H1 (cell line): ENCODE measurements around the gene SMARCC1.

Experiments
- CREB1 ChIP-seq: IDR thresholded peaks from 2 replicates; pipeline ENCODE4 v1.6.1; 2012; ENCODE audit warnings: inconsistent platforms
- CTCF ChIP-seq, 3 experiments: IDR thresholded peaks; 1 replicate in 2 of 3; 2 replicates in 1 of 3; pipeline versions ENCODE4 v1.5.1 to v1.6.1; 2011; ENCODE audit warnings: low read length in 3 of 3, mild to moderate bottlenecking in 3 of 3, inconsistent platforms in 2 of 3, low read depth in 1 of 3, moderate library complexity in 1 of 3; ENCODE audit not compliant: insufficient read depth in 1 of 3; ENCODE audit errors: control extremely low read depth in 1 of 3
- E2F6 ChIP-seq: IDR thresholded peaks from 2 replicates; pipeline ENCODE4 v1.6.1; 2012; ENCODE audit warnings: inconsistent platforms
- HDAC2 ChIP-seq, 2 experiments: fragments of 300-600 bp in 1 of 2; sonication (generic) in 1 of 2; IDR thresholded peaks; 2 replicates each; pipeline ENCODE4 v1.6.1; 2011 to 2012; ENCODE audit warnings: low read depth in 2 of 2, low read length in 2 of 2, mild to moderate bottlenecking in 2 of 2, moderate library complexity in 2 of 2, borderline replicate concordance in 1 of 2, inconsistent platforms in 1 of 2
- JUND ChIP-seq: IDR thresholded peaks from 2 replicates; pipeline ENCODE4 v1.6.1; 2011; ENCODE audit warnings: mild to moderate bottlenecking, improper control_type of control experiment, low read length
- POLR2A ChIP-seq, 2 experiments: IDR thresholded peaks; 1 replicate in 1 of 2; 2 replicates in 1 of 2; pipeline ENCODE4 v1.6.1; 2011; ENCODE audit warnings: low read depth in 2 of 2, low read length in 2 of 2, mild to moderate bottlenecking in 2 of 2; ENCODE audit errors: control extremely low read depth in 1 of 2
- RBBP5 ChIP-seq: IDR thresholded peaks from 2 replicates; pipeline ENCODE4 v1.7.1; 2012; ENCODE audit warnings: low read depth, mild to moderate bottlenecking, inconsistent platforms, low read length, moderate library complexity, borderline replicate concordance
- SIN3A ChIP-seq, 2 experiments: IDR thresholded peaks in 1 of 2; conservative IDR thresholded peaks in 1 of 2; 2 replicates each; pipeline ENCODE4 v1.6.1; 2011 to 2012; ENCODE audit warnings: low read length in 2 of 2, improper control_type of control experiment in 1 of 2, low read depth in 1 of 2, mild to moderate bottlenecking in 1 of 2
- TEAD4 ChIP-seq: IDR thresholded peaks from 2 replicates; pipeline ENCODE4 v1.6.1; 2012; ENCODE audit warnings: low read depth, low read length, inconsistent platforms, mixed read lengths

GRCh38 chr3:47799733-47800132 lies 18.0 kb upstream of the SMARCC1 start:
- no peak for TF ChIP-seq SIN3A (conservative IDR thresholded peaks at IDR 0.05 in 1 of 2, IDR thresholded peaks at IDR 0.05 in 1 of 2; ENCODE audit: low read depth in 1 of 2, low read length in 2 of 2)
- TF ChIP-seq CREB1 = no peak
- TF ChIP-seq CTCF (IDR thresholded peaks at IDR 0.05; ENCODE audit: control extremely low read depth in 1 of 3, insufficient read depth in 1 of 3, low read depth in 1 of 3, low read length in 3 of 3) = peak in 2 of 3 experiments; percentile 34 to 66; a peak in 2 of 4 replicates
- TF ChIP-seq JUND = no peak
- TF ChIP-seq POLR2A (IDR thresholded peaks at IDR 0.05; ENCODE audit: control extremely low read depth in 1 of 2, low read depth in 2 of 2, low read length in 2 of 2) = no peak
- no peak for TF ChIP-seq RBBP5
- TF ChIP-seq TEAD4 = peak; percentile 59; the same call in 1 of the 2 replicates
- no peak for TF ChIP-seq E2F6
- TF ChIP-seq HDAC2 (IDR thresholded peaks at IDR 0.05; ENCODE audit: borderline replicate concordance in 1 of 2, low read depth in 2 of 2, low read length in 2 of 2) = no peak
